Activated T-cell treated with anti-CD3 and anti-CD28 coated beads for 48 hours (primary cell): ENCODE data around the gene CFAP69.
"Not testable (repeated sequence)": the region's sequence is repeated elsewhere in the genome, so short reads cannot be mapped to it uniquely, and the experiment has no call there.

ENCODE experiments used
- DNase-seq: peaks from one replicate; pipeline ENCODE4 v3.0.0-alpha.2; 2020; ENCODE audit warnings: low read depth

The CFAP69 gene

DNA sequence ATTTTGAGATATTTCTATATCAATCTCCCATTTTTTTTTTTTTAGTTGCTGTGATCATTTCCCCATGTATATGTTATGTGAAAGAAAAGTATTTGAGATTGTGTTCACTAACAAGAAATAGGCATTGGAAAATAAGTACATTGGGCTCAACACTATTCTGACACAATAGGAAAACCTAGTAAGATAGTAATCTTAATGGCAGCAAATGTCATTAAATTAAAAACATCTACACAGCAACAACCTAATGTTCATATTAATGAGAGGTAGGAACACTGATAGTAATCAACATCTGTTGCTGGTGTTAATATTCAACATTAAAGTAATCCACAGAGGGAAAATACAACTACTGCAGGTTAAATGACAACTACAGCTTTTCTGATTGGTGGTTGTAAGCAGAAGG is 100.0 kb downstream of the CFAP69 start:
- DNase-seq: no peak

DNA sequence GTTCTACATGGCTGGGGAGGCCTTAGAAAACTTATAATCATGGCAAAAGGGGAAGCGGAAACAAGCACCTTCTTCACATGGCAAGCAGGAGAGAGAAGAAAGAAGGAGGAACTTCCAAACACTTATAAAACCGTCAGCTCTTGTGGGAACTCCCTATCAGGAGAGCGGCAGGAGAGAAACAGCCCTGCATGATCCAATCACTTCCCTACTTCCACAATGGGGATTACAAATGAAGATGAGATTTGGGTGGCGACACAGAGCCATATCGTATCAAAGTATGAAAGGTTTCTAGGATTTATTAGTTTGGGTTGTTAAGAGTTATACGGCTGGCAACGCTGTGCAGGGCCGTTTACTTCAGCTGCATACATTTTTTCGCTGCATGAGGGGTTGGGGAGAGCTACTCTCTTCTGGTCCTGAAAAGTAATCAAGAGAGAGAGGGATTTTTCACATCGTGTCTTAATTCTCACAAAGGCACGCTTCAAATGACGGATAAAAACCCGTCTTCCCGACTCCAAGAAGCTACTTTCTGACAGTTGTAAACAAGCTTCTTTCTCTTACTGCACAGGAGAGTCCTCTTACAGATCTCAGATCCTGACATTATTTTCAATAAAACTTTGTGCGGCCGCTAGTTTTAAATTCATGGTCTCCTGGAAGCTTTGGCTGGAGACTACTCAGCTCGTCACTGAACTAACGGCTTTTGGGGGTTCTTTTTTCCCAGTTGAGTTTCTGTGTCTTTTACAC is 100.8 kb downstream of the CFAP69 start:
- DNase-seq: no peak

DNA sequence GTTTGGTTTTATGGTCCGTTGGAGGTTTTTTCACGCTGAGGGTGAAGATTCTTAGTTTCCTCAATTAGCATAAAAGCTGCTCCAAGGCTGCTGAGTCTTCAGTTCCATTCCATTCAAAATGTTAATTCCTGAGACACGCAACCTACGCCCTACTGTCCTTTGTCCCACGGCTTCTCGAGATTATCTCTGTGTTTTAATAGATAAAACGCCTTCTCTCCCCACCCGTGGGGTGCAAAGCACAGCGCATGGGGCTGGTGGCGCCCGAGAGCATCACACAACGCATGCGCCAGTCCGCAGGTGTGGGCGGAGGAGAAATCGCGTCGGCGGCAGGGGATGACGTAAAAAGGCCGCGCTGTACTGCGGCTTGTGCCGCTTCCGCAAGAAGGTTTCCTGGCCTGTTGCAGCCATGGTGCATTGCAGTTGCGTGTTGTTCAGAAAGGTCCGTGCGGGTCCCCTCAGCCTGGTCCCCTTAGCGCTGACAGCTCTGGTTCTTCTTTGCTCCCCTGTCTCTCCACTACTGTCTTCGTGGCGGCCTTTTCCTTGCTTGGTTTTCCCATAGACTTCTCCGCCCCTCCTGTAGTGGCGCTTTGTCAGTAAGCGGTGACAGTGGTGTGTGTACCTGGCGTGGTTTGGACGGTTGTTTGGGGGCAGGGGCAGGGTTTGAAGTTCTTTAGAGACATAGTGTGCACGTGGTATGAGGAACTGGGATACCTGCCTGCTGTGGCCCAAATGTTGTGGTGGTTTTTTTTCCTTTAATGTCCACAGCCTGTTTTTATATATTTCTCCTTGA is 101.6 kb downstream of the CFAP69 start, which contains the start of gene GTPBP10:
Gene GTPBP10 (plus strand): TSS at position 381 of the 790 bp plus-strand sequence. CDS start 26 bp downstream, at position 407.
- DNase-seq: peak; percentile 93

DNA sequence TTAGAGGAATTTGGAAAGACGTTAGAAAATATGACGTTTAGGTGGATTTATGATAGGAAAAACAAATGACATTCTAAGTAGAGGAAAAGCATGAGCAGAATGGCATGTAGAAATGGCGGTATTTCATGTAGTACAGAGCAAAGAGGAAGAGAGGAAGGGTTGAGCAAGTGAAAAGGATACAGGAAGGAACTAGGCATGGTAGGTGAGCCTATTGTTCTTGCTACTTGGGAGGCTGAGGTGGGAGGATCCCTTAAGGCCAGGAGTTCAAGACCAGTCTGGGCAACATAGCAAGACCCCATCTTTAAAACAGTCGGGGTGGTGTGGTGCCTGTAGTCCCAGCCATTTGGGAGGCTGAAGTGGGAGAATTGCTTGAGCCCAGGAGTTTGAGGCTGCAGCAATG is 102.8 kb downstream of the CFAP69 start:
- DNase-seq: no peak

DNA sequence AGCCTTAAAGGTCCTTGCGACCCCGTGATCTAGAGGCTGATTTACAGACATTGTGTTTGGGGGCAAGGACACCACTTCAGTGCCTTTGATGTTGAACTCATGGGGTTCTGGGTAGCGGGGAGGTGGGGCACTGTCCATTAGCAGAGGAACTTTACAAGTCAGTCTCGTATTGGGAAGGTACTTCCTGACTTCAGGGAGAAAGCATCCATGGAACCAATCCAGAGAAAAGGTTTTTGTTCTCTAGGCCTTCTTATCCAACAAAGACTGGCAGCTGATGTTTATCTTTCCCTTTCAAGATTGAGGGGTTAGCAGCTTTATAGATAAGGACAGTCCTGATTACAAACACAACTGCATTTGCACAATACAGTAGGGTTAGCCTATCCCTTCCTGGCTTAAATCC is 104.3 kb downstream of the CFAP69 start:
- no peak for DNase-seq

DNA sequence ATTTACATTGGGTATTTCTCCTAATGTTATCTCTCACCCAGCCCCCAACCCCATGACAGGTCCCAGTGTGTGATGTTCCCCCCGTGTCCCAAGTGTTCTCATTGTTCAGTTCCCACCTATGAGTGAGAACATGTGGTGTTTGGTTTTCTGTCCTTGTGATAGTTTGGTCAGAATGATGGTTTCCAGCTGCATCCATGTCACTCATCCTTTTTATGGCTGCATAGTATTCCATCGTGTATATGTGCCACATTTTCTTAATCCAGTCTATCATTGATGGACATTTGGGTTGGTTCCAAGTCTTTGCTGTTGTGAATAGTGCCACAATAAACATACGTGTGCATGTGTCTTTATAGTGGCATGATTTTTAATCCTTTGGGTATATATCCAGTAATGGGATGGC is 105.1 kb downstream of the CFAP69 start:
- DNase-seq: not testable (repeated sequence)

DNA sequence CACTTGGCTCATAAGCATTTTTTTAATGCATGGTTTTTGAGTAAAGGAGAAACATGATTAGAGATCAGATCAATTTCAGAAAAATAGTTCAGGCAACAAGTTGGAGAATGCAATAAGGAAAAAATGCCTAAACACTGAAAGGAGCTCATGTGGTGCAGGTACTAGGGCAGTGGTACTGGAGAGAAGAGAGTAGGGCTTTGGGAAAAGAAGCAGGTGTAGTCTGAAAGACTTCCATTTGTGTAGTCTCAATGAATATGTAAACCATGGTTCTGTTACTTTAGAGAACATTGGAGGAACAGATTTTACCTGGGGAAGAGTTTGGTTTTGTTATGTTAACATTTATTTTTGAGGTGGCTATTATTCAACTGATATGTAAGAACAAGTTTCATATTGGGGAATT is 107.0 kb downstream of the CFAP69 start:
- DNase-seq: no peak
